ENCODE data around the gene GH1. TPM values are rescaled to one million over a fixed set of nuclear protein-coding genes. Genes with fewer than 3 reads are reported as not detected.

Gene GH1

Small RNAs within 50 kb of the gene (small RNA-seq; reads per million reads assigned to genes)
- not detected for gene AC040958.1 (ENCODE audit: insufficient read depth)
- not detected for gene AC127029.1 (ENCODE audit: insufficient read depth)
- not detected for gene GH1 (ENCODE audit: insufficient read depth)
